Thoracic aorta (tissue), 2 donors: ENCODE data around the gene CREB5. TPM values are rescaled to one million over a fixed set of nuclear protein-coding genes. Genes with fewer than 3 reads are reported as not detected.

Experiments
- ATAC-seq: fragments of 150-250 bp; one replicate; pipeline ENCODE4 v1.8.0; 2017; ENCODE audit warnings: low read depth; ENCODE audit not compliant: insufficient number of reproducible peaks, low FRiP score
- DNase-seq: peaks from one replicate; pipeline ENCODE4 v3.0.0-alpha.2; 2020; ENCODE audit warnings: low spot score
- H3K27ac ChIP-seq, 2 donors: fragments of 200-600 bp; sonication (generic); 1 replicate in 1 of 2; 2 replicates in 1 of 2; pipeline ENCODE4 v1.5.1; 2016; ENCODE audit warnings: mild to moderate bottlenecking in 2 of 2, moderate library complexity in 2 of 2
- H3K27me3 ChIP-seq: fragments of 200-600 bp; sonication (generic); replicated peaks from 2 replicates; pipeline ENCODE4 v1.6.0; 2016; ENCODE audit warnings: mild to moderate bottlenecking; ENCODE audit not compliant: insufficient read depth
- H3K36me3 ChIP-seq: fragments of 200-600 bp; sonication (generic); one replicate; pipeline ENCODE4 v1.5.1; 2016
- H3K4me1 ChIP-seq, 2 donors: fragments of 200-600 bp; sonication (generic); 1 replicate in 1 of 2; 2 replicates in 1 of 2; pipeline versions ENCODE4 v1.5.1 to v1.6.0; 2016; ENCODE audit warnings: low read depth in 2 of 2, mild to moderate bottlenecking in 1 of 2; ENCODE audit not compliant: control insufficient read depth in 1 of 2
- H3K4me3 ChIP-seq: fragments of 200-600 bp; sonication (generic); 2 replicates; pipeline ENCODE4 v1.5.1; 2016; ENCODE audit warnings: mild to moderate bottlenecking
- H3K9me3 ChIP-seq: fragments of 200-600 bp; sonication (generic); 2 replicates; pipeline ENCODE4 v1.5.1; 2016
- total RNA-seq, 2 donors: library from RNA; depleted of rRNA; stranded (reverse); fragments of >200 nt; gene quantifications; one replicate each; pipeline versions ENCODE4 v1.1.0 to v1.2.3, GENCODE V29; 2016
- TF ChIP-seq, protein P1 (sequence below): fragments of 200-600 bp; sonication (generic); IDR thresholded peaks from one replicate; pipeline ENCODE4 v1.5.1; 2019; ENCODE audit warnings: antibody characterized with exemption

CREB5 gene
- total RNA-seq, 2 donors from 2014 or later = 44.4 to 49.1 TPM

DNA sequence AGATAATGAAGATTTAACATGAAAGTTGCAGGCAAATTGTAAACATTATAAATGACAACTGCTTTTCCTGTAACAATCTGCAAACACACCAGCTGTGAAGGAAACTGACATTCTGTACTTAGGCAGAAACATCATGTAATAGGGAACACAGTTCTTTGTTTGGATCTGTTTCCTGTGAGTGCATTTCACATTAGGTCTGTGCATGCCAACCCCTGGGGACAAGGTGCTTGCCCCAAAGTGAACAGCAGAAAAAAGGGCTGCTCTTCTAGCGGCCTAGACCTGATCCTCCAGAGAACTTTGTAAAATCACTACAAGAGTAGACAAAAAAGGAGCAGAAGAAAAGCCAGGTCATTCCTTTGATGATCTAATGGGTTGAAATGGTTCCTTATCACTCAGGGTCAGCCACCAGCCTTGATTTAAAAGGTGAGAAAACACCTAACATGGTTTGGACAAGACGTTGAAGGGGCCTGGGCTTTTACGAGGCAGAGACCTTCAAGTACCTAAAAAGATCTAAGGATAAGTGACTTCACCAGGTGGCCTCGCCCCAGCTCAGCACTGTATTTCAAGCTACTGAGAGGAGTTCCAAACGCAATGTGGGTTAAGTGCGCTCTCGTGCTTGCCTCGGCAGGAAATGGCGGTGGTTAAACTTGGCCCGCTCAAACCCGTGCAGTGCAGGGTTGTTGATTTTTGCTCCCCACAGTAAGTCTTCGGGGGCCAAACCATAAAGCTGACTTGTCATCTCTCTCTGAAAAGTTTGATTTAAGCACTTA, 249.7 kb downstream of the CREB5 start:
- H3K36me3 ChIP-seq = no peaks in the 10 kb centered on the region
- no peaks in the 10 kb centered on the region for H3K27me3 ChIP-seq
- no peak for ATAC-seq
- no peaks in the 10 kb centered on the region for H3K9me3 ChIP-seq
- no peak overlapping the region for H3K4me3 ChIP-seq
- H3K4me1 ChIP-seq = no peaks in the 10 kb centered on the region
- TF ChIP-seq, protein P1, sequence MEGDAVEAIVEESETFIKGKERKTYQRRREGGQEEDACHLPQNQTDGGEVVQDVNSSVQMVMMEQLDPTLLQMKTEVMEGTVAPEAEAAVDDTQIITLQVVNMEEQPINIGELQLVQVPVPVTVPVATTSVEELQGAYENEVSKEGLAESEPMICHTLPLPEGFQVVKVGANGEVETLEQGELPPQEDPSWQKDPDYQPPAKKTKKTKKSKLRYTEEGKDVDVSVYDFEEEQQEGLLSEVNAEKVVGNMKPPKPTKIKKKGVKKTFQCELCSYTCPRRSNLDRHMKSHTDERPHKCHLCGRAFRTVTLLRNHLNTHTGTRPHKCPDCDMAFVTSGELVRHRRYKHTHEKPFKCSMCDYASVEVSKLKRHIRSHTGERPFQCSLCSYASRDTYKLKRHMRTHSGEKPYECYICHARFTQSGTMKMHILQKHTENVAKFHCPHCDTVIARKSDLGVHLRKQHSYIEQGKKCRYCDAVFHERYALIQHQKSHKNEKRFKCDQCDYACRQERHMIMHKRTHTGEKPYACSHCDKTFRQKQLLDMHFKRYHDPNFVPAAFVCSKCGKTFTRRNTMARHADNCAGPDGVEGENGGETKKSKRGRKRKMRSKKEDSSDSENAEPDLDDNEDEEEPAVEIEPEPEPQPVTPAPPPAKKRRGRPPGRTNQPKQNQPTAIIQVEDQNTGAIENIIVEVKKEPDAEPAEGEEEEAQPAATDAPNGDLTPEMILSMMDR = no peak
- DNase-seq = no peak
- no peak overlapping the region for H3K27ac ChIP-seq

DNA sequence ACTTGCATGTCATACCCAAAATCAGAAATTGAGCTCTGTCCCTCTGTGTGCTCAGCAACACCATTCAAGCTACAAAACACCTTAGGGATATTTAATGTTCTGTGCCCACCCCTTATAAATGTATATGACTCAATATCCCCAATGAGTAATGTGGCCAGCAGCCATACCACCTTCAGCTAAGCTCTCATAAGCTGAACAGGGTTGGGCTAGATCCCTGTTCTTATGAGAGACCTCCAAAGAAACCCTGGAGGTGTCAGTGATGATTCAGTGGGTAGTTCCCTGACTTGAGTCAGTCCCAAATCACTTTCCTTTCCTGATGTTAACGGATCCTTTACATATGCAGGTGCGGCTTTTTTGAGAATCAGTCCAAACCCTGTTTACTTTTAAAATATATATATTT, 253.8 kb downstream of the CREB5 start:
- TF ChIP-seq, protein P1 = no peak
- no peaks in the 10 kb centered on the region for H3K4me1 ChIP-seq
- H3K36me3 ChIP-seq = no peaks in the 10 kb centered on the region
- ATAC-seq (no peak), DNase-seq (no peak)
- H3K27me3 ChIP-seq = no peaks in the 10 kb centered on the region
- no peak overlapping the region for H3K27ac ChIP-seq
- H3K9me3 ChIP-seq = no peaks in the 10 kb centered on the region
- no peak overlapping the region for H3K4me3 ChIP-seq

DNA sequence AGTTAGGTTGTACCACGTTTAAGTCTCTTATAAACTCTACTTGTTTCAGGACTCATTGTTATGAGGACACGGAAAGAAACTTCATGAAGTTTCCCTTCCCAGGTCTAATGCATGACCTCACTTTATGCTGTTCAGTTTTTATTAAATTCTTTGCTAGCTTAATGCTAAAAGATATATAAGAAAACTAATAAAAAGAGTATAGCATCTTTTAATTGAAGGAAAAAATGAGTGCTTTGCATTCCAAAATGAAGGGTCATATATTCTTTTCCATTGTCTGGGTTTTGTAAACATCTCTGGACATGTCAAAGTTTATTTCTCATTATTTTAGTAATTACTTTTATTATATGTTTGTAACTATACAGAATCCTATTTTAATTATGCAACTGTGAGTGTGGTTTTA, 255.8 kb downstream of the CREB5 start:
- Histone ChIP-seq H3K9me3 (no peaks in the 10 kb centered on the region), H3K4me1 (no peaks in the 10 kb centered on the region), H3K27ac (no peak overlapping the region), H3K4me3 (no peak overlapping the region), H3K36me3 (no peaks in the 10 kb centered on the region), H3K27me3 (no peaks in the 10 kb centered on the region)
- TF ChIP-seq, protein P1 = no peak
- ATAC-seq (no peak), DNase-seq (no peak)

GRCh38 chr7:28669330-28669729, 257.0 kb downstream of the CREB5 start:
- Histone ChIP-seq H3K27ac (no peak overlapping the region), H3K9me3 (no peaks in the 10 kb centered on the region), H3K4me3 (no peak overlapping the region), H3K4me1 (no peaks in the 10 kb centered on the region), H3K27me3 (no peaks in the 10 kb centered on the region), H3K36me3 (no peaks in the 10 kb centered on the region)
- TF ChIP-seq, protein P1 = no peak
- DNase-seq = no peak
- ATAC-seq = no peak

- no peaks in the 10 kb centered on the region for H3K36me3 ChIP-seq
- H3K4me3 ChIP-seq = no peak overlapping the region
- no peaks in the 10 kb centered on the region for H3K9me3 ChIP-seq
- no peak for DNase-seq
- no peaks in the 10 kb centered on the region for H3K27me3 ChIP-seq
- H3K27ac ChIP-seq = no peak overlapping the region
- TF ChIP-seq, protein P1 = no peak
- no peak for ATAC-seq
- no peaks in the 10 kb centered on the region for H3K4me1 ChIP-seq
Measured at GRCh38 chr7:28671526-28671925, 259.2 kb downstream of the CREB5 start.
